Measurements from ENCODE around the gene SPPL2B.

- no peak for TF ChIP-seq CEBPB (IDR thresholded peaks at IDR 0.05)
- TF ChIP-seq TAF1 (IDR thresholded peaks at IDR 0.05; ENCODE audit: low read depth), result no peak
- no peak for TF ChIP-seq EGR1 (IDR thresholded peaks at IDR 0.05)
- no peak for TF ChIP-seq REST (IDR thresholded peaks at IDR 0.05; ENCODE audit: low read depth)
- no peak for TF ChIP-seq YY1 (IDR thresholded peaks at IDR 0.05; ENCODE audit: low read depth)
- TF ChIP-seq NFIC (IDR thresholded peaks at IDR 0.05), result no peak
- no peak for TF ChIP-seq ZBTB7A (IDR thresholded peaks at IDR 0.05; ENCODE audit: low read depth)
- TF ChIP-seq USF1 (IDR thresholded peaks at IDR 0.05), result no peak
- no peak for TF ChIP-seq EP300 (IDR thresholded peaks at IDR 0.05; ENCODE audit: borderline replicate concordance)
- TF ChIP-seq FOXM1 (IDR thresholded peaks at IDR 0.05; ENCODE audit: borderline replicate concordance, low read depth), result no peak
- TF ChIP-seq TEAD4 (IDR thresholded peaks at IDR 0.05), result no peak
- no peak for TF ChIP-seq RAD21 (IDR thresholded peaks at IDR 0.05; ENCODE audit: low read depth)
Observed at GRCh38 chr19:2380567-2380966, 52.1 kb downstream of the SPPL2B start.
